ENCODE data around the gene CCNY.

DNA sequence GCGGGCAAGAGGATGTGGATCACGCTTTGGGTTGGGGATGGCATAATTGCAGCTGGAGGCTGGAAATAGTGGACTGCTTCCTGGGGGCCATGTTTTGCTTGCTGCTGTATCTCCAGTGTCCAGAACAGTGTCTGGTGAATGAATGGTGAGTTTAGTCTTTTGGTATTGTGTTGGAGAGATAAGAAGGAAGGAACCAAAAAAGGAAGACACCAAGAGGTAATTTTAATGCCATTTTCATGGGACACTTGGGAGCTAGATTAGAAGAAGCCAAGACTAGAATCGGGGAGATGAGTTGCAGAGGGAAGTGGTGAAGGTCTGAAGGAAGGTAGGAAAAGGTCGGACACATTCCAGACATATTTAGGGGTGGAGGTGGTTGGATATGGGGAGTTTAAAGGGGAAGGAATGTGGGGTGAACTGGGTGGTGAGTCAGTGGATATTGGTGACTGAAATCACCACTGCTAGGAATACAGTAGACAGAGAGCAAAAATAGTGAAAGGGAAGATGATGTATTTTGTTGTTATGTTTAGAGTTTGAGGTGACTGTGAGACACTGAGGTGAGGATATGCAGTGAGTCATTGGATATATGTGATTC lies 76.7 kb downstream of the CCNY start:
- TF ChIP-seq POLR2A (IDR thresholded peaks at IDR 0.05; ENCODE audit: low read depth, low read length): no peak
- TF ChIP-seq POLR2AphosphoS5 (IDR thresholded peaks at IDR 0.05; ENCODE audit: low read depth, low read length): no peak
- TF ChIP-seq SPI1 (IDR thresholded peaks at IDR 0.05; ENCODE audit: low read depth, low read length): no peak
- no peak for TF ChIP-seq PAX5 (IDR thresholded peaks at IDR 0.05; ENCODE audit: insufficient read depth, low read length, severe bottlenecking)
- no peak for TF ChIP-seq TAF1 (IDR thresholded peaks at IDR 0.05; ENCODE audit: low read depth, low read length)
- no peak for TF ChIP-seq POU2F2 (IDR thresholded peaks at IDR 0.05; ENCODE audit: low read depth, low read length)

All from GM12891 (cell line).